H9 (cell line): Measurements from ENCODE around the gene F2. TPM values are rescaled to one million over a fixed set of nuclear protein-coding genes. Genes with fewer than 3 reads are reported as not detected.

Source experiments
- DNase-seq: peaks from one replicate; pipeline ENCODE4 v3.0.0-alpha.2; 2017
- H2AFZ ChIP-seq: one replicate; pipeline ENCODE4 v1.6.1; 2013; ENCODE audit warnings: mild to moderate bottlenecking, low read length, control low read depth, moderate library complexity
- H2AK5ac ChIP-seq: 2 replicates; pipeline ENCODE4 v1.6.1; 2013; ENCODE audit warnings: low read length, control low read depth, mixed read lengths; ENCODE audit not compliant: insufficient read length
- H2BK120ac ChIP-seq: one replicate; pipeline ENCODE4 v1.6.1; 2013; ENCODE audit warnings: low read depth, mild to moderate bottlenecking, low read length, control low read depth, inconsistent platforms; ENCODE audit not compliant: poor library complexity, severe bottlenecking
- H2BK12ac ChIP-seq: 2 replicates; pipeline ENCODE4 v1.6.1; 2013; ENCODE audit warnings: low read length, control low read depth, mixed read lengths, low read depth; ENCODE audit not compliant: insufficient read length
- H2BK15ac ChIP-seq: 2 replicates; pipeline ENCODE4 v1.6.1; 2013; ENCODE audit warnings: low read depth, low read length, control low read depth
- H2BK20ac ChIP-seq: one replicate; pipeline ENCODE4 v1.6.1; 2013; ENCODE audit warnings: low read depth, mild to moderate bottlenecking, low read length, control low read depth, inconsistent platforms; ENCODE audit not compliant: poor library complexity, severe bottlenecking
- H2BK5ac ChIP-seq: 2 replicates; pipeline ENCODE4 v1.6.1; 2013; ENCODE audit warnings: low read length, control low read depth, mixed read lengths; ENCODE audit not compliant: insufficient read length
- H3K14ac ChIP-seq: 2 replicates; pipeline ENCODE4 v1.6.1; 2013; ENCODE audit warnings: low read length, control low read depth; ENCODE audit not compliant: insufficient read depth
- H3K18ac ChIP-seq: 2 replicates; pipeline ENCODE4 v1.6.1; 2013; ENCODE audit warnings: low read depth, mild to moderate bottlenecking, mixed read lengths, low read length, control low read depth; ENCODE audit not compliant: insufficient read length
- H3K23ac ChIP-seq: 2 replicates; pipeline ENCODE4 v1.6.1; 2013; ENCODE audit warnings: low read length, control low read depth, mixed read lengths, low read depth; ENCODE audit not compliant: insufficient read length
- H3K23me2 ChIP-seq: 2 replicates; pipeline ENCODE4 v1.6.1; 2013; ENCODE audit warnings: low read depth, mild to moderate bottlenecking, mixed read lengths, low read length, control low read depth; ENCODE audit not compliant: insufficient read length, poor library complexity, severe bottlenecking
- H3K27ac ChIP-seq: 2 replicates; pipeline ENCODE4 v1.5.1; 2013; ENCODE audit warnings: low read length, control low read depth, mixed read lengths, low read depth; ENCODE audit not compliant: insufficient read length
- H3K27me3 ChIP-seq: 2 replicates; pipeline ENCODE4 v1.6.1; 2013; ENCODE audit warnings: low read length, control low read depth, inconsistent platforms; ENCODE audit not compliant: insufficient read depth
- H3K4ac ChIP-seq: 2 replicates; pipeline ENCODE4 v1.6.1; 2013; ENCODE audit warnings: low read depth, mild to moderate bottlenecking, control low read depth, inconsistent platforms, low read length, moderate library complexity
- H3K4me1 ChIP-seq: 2 replicates; pipeline ENCODE4 v1.6.1; 2013; ENCODE audit warnings: low read length, control low read depth, inconsistent platforms; ENCODE audit not compliant: insufficient read depth
- H3K4me2 ChIP-seq: 2 replicates; pipeline ENCODE4 v1.6.1; 2013; ENCODE audit warnings: low read length, control low read depth, mixed read lengths; ENCODE audit not compliant: insufficient read length, insufficient read depth
- H3K56ac ChIP-seq: 2 replicates; pipeline ENCODE4 v1.6.1; 2013; ENCODE audit warnings: low read depth, mild to moderate bottlenecking, mixed read lengths, low read length, control low read depth; ENCODE audit not compliant: insufficient read length
- H3K79me1 ChIP-seq: 2 replicates; pipeline ENCODE4 v1.6.1; 2013; ENCODE audit warnings: low read depth, mild to moderate bottlenecking, moderate library complexity, low read length, control low read depth, inconsistent platforms; ENCODE audit not compliant: insufficient read depth, poor library complexity, severe bottlenecking
- H3K79me2 ChIP-seq: 2 replicates; pipeline ENCODE4 v1.6.1; 2013; ENCODE audit warnings: low read length, control low read depth, inconsistent platforms; ENCODE audit not compliant: insufficient read depth
- H3K9ac ChIP-seq: 2 replicates; pipeline ENCODE4 v1.6.1; 2013; ENCODE audit warnings: low read length, control low read depth, mixed read lengths; ENCODE audit not compliant: insufficient read length; ENCODE audit errors: extremely low read depth
- H3K9me3 ChIP-seq: one replicate; pipeline ENCODE4 v1.6.1; 2013; ENCODE audit warnings: low read depth, low read length, inconsistent platforms; ENCODE audit not compliant: control insufficient read depth
- H3T11ph ChIP-seq: one replicate; pipeline ENCODE4 v1.6.1; 2013; ENCODE audit warnings: mild to moderate bottlenecking, low read length, control low read depth, inconsistent platforms
- H4K20me1 ChIP-seq: one replicate; pipeline ENCODE4 v1.6.1; 2013; ENCODE audit not compliant: control insufficient read depth, insufficient read length, insufficient read depth
- H4K5ac ChIP-seq: 2 replicates; pipeline ENCODE4 v1.6.1; 2013; ENCODE audit warnings: low read depth, mild to moderate bottlenecking, mixed read lengths, low read length, control low read depth; ENCODE audit not compliant: insufficient read length
- H4K8ac ChIP-seq: replicated peaks from 2 replicates; pipeline ENCODE4 v1.6.1; 2013; ENCODE audit warnings: low read length, control low read depth, mixed read lengths, low read depth; ENCODE audit not compliant: insufficient read length
- H4K91ac ChIP-seq: 2 replicates; pipeline ENCODE4 v1.6.1; 2013; ENCODE audit warnings: low read depth, mild to moderate bottlenecking, moderate library complexity, mixed read lengths, low read length, control low read depth; ENCODE audit not compliant: insufficient read length
- H3K27ac Mint-ChIP-seq, 3 experiments: 2 replicates in 2 of 3; 3 replicates in 1 of 3; pipeline ENCODE4 v1.8.0; 2020 to 2021; ENCODE audit warnings: mixed read lengths in 3 of 3, mild to moderate bottlenecking in 1 of 3, moderate library complexity in 1 of 3
- H3K27me3 Mint-ChIP-seq: 2 replicates; pipeline ENCODE4 v1.8.0; 2021; ENCODE audit warnings: low read depth, mild to moderate bottlenecking, moderate library complexity, mixed read lengths
- H3K36me3 Mint-ChIP-seq, 3 experiments: 2 replicates in 2 of 3; 3 replicates in 1 of 3; pipeline ENCODE4 v1.8.0; 2020 to 2021; ENCODE audit warnings: low read depth in 3 of 3, mixed read lengths in 3 of 3; ENCODE audit not compliant: insufficient read depth in 1 of 3
- H3K4me1 Mint-ChIP-seq, 2 experiments: 2 replicates each; pipeline ENCODE4 v1.8.0; 2020; ENCODE audit warnings: mixed read lengths in 2 of 2
- H3K4me3 Mint-ChIP-seq, 2 experiments: 2 replicates in 1 of 2; 3 replicates in 1 of 2; pipeline ENCODE4 v1.8.0; 2020 to 2021; ENCODE audit warnings: mild to moderate bottlenecking in 2 of 2, mixed read lengths in 2 of 2, moderate library complexity in 1 of 2
- H3K9me3 Mint-ChIP-seq, 2 experiments: 2 replicates in 1 of 2; 3 replicates in 1 of 2; pipeline ENCODE4 v1.8.0; 2020; ENCODE audit warnings: mild to moderate bottlenecking in 2 of 2, mixed read lengths in 2 of 2, moderate library complexity in 1 of 2
- WGBS: extraction: QIAGEN DNeasy Blood & Tissue Kit; methylation state at CpG from one replicate; pipeline ENCODE4 v1.1.7; 2013; ENCODE audit warnings: missing lambda C conversion rate, low lambda C conversion rate, mixed read lengths; ENCODE audit not compliant: insufficient read length; ENCODE audit errors: extremely low coverage; 5-methylcytosine and 5-hydroxymethylcytosine counted together
- total RNA-seq: library from RNA; stranded (reverse); gene quantifications from 2 replicates; pipeline ENCODE4 v1.2.1, GENCODE V29; 2021
- TF ChIP-seq, protein P1 (sequence below): fragments of 200-600 bp; sonication (generic); conservative IDR thresholded peaks from 3 replicates; pipeline ENCODE4 v1.8.0; 2021; ENCODE audit warnings: antibody characterized with exemption, mild to moderate bottlenecking

Gene F2
- total RNA-seq, 1 experiment from 2014 or later: not detected

DNA sequence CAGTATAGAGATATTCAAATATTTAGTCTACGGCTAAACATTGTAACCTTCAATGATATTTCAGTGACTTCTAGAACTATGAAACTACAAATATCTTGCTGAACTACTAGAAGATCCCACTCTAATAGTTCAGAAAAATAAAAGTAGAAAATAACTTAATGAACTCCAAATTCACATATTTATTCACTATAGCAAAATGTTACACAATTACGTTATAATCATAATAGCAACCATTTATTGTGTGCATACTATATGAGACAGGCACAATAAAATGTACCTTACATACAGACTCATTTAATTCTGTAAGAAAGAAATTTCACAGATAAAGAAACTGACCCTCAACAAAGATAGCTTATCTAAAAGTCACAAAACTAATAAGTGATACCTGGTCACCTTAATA, 57.9 kb downstream of the F2 start:
- Histone ChIP-seq H3K23me2 (no peaks in the 10 kb centered on the region), H2BK12ac (no peak overlapping the region), H3K79me1 (no peaks in the 10 kb centered on the region), H2BK120ac (no peak overlapping the region), H3T11ph (no peak overlapping the region), H3K14ac (no peak overlapping the region), H2AFZ (no peak overlapping the region), H3K56ac (no peak overlapping the region), H2BK15ac (no peak overlapping the region), H4K8ac (no peak overlapping the region), H2BK5ac (no peak overlapping the region), H4K20me1 (no peaks in the 10 kb centered on the region), H3K9ac (no peak overlapping the region), H2BK20ac (no peak overlapping the region), H3K4ac (no peak overlapping the region), H3K23ac (no peak overlapping the region), H3K4me1 (no peaks in the 10 kb centered on the region), H3K79me2 (no peaks in the 10 kb centered on the region), H2AK5ac (no peak overlapping the region), H3K18ac (no peak overlapping the region), H4K91ac (no peak overlapping the region), H3K4me2 (no peak overlapping the region), H3K27ac (no peak overlapping the region), H3K27me3 (no peaks in the 10 kb centered on the region), H4K5ac (no peak overlapping the region), H3K9me3 (no peaks in the 10 kb centered on the region)
- TF ChIP-seq, protein P1, sequence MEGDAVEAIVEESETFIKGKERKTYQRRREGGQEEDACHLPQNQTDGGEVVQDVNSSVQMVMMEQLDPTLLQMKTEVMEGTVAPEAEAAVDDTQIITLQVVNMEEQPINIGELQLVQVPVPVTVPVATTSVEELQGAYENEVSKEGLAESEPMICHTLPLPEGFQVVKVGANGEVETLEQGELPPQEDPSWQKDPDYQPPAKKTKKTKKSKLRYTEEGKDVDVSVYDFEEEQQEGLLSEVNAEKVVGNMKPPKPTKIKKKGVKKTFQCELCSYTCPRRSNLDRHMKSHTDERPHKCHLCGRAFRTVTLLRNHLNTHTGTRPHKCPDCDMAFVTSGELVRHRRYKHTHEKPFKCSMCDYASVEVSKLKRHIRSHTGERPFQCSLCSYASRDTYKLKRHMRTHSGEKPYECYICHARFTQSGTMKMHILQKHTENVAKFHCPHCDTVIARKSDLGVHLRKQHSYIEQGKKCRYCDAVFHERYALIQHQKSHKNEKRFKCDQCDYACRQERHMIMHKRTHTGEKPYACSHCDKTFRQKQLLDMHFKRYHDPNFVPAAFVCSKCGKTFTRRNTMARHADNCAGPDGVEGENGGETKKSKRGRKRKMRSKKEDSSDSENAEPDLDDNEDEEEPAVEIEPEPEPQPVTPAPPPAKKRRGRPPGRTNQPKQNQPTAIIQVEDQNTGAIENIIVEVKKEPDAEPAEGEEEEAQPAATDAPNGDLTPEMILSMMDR: no peak
- Mint-ChIP-seq H3K27ac (no peak overlapping the region), H3K4me3 (no peak overlapping the region), H3K9me3 (no peaks in the 10 kb centered on the region), H3K4me1 (no peaks in the 10 kb centered on the region), H3K27me3 (no peaks in the 10 kb centered on the region), H3K36me3 (peaks cover 40 to 88% (median 82%) of the 10 kb centered on the region in 3 experiments)
- DNase-seq: no peak
- no CpG with 5 or more reads among the region's 2 CpGs for WGBS
